Non-pigmented ciliary epithelial cell (primary cell): ENCODE data around the gene PWP1.

ENCODE experiments used
- DNase-seq: peaks from one replicate; pipeline ENCODE4 v3.0.0-alpha.2; 2010; ENCODE audit warnings: low read depth

The PWP1 gene

GRCh38 chr12:107735763-107736162 lies 50.2 kb downstream of the PWP1 start:
- no peak for DNase-seq

GRCh38 chr12:107736914-107737313 lies 51.3 kb downstream of the PWP1 start:
- no peak for DNase-seq

- peak; percentile 46 for DNase-seq
These were observed 62.9 kb downstream of the PWP1 start for GRCh38 chr12:107748472-107748871.

- no peak for DNase-seq
These were observed 63.5 kb downstream of the PWP1 start for GRCh38 chr12:107749083-107749482.

GRCh38 chr12:107759410-107759809 lies 73.8 kb downstream of the PWP1 start:
- peak; percentile 77 for DNase-seq

GRCh38 chr12:107760207-107760808 lies 74.7 kb downstream of the PWP1 start:
- DNase-seq = no peak

GRCh38 chr12:107760809-107761501 lies 75.4 kb downstream of the PWP1 start, which contains the start of gene PRDM4:
TSS of gene PRDM4 (minus strand) at chr12:107761137. CDS start at chr12:107760515, 622 bp downstream.
- DNase-seq = peak; percentile 46

GRCh38 chr12:107761502-107761904 lies 75.9 kb downstream of the PWP1 start:
- no peak for DNase-seq
